GM21423 (cell line): Measurements from ENCODE around the gene ERCC5.

ENCODE experiments used
- ATAC-seq: cut with Tn5 transposase; IDR thresholded peaks from one replicate; pipeline ENCODE4 v1.9.1; 2021; ENCODE audit warnings: mild to moderate bottlenecking, moderate library complexity; ENCODE audit not compliant: unreplicated experiment

ERCC5 gene

DNA sequence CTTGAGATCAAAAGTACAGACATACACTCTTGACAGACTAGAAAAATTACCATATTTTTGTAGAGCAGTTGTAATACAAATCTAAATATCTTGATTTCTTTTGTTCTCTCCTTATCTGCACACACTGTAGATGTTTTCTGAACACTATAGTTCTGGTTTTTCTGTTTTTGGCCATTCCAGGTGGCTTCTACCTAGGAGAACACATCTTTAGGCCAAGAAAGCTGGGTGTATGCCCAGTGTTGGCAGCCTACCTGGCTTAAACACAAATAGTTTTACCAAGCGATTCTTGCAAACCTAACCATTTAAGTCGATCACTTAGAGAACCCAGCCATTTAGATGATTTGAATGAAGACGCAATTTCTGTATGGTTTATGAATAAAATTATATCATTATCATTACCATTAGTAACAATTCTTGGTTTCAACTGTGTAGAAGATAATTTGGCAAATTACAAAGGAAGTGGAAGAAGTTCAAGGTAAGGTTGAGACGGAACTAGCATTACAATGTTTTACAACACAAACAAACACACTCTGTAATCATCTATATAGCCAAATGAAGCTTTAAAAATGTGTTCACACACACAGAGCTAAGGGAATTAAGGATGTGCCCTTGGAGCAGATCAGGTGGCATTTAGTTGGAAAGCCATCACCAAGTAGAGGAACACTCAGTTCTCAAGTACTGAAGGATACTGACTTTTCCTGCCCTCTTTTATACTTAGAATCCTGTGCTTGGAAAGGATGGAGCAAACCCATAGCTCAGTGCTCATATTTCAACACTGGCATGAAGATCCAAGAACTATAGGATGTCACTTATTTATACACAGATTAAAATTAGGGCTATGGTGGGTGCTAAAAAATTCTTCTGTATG is 36.2 kb downstream of the ERCC5 start:
- ATAC-seq, result no peak

DNA sequence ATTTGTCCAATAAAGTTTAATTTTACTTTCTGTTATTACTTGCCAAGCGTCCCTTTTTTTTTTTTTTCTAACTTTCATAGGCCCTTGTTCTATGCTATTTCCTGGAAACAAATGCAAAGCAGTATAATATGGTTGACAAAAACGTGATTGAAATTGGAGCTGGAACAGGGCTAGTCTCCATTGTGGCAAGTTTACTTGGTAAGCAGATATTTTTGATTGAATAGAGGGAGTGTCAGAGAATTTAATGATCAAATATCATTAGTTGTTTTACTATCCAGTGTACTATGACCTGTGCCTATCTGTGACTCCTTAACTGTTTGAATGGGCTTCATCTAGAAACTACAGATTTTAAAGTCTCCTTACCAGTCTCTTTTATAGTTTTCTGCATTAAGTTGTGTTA is 46.7 kb downstream of the ERCC5 start:
- no peak for ATAC-seq

DNA sequence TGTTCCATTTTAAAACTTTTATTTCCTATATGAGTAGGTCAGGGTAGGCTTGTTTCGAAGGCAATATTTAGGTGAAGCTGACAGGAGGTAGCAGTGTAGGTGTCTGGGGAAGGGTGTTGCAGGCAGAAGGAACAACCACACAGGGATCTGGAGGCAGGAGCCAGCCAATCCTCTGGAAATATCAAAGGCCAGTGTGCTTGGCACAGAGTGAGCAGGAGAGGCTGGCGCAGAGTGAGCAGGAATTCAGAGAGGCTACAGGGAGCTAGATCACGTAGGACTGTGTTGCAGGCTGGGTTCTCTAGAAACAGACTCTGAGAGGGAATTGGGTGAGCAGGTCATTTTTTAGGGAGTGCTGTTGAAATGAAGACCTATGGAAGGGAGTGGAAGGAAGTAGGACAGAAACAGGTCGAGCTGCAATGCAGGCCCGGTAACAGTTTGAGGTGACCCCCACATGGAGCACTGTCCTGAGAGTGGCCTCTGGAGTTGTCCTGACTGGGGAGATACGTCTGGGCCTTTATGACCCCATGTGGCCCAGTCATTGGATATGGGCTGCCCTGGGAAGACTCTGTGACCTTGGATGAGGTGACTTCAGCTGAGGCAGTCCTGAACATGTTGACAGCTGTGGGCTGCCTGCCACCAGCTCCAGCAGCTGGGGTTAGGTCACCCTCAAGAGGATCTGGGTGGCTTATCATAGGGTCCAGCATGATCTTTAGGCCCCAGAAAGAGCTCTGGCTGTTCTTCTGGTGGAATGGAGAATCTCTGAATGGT is 51.7 kb downstream of the ERCC5 start:
- no peak for ATAC-seq

DNA sequence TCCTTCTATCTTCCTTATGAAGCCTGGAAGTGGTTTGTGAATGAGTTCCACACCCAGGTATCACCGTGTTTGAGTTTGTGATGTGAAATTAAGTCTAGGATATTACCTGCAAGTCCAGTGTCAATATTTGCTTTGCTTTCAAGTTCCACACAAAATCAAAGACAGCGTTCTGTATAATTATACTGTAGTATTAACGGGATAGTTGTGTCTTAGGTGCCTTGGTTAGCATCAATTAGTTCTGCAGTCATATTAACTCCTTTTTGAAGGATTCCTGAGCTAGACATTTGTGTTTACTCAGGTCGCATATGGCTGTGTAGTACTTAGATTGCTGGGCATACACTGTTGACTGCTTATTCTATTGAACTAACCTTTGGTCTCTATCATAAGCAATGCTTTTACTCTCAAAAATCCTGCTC is 54.4 kb downstream of the ERCC5 start:
- no peak for ATAC-seq

DNA sequence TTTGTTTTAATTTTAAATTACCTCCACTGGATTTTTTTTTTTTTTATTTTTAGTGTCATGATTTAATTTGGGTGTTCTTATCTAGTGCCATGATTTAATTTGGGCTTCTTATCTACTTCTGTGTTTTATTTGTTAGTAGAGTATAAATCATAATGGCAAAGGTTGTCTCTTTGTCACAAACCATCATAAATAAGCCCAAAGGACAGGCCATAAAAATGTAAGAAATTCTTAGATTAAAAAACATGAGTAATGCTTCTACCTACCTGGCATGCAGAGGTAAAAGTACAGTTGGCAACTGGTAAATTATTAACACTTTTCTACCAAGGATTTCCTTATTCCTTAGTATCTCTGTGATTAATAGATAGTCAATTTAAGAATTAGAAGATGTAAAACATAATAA is 55.2 kb downstream of the ERCC5 start:
- ATAC-seq, result no peak

DNA sequence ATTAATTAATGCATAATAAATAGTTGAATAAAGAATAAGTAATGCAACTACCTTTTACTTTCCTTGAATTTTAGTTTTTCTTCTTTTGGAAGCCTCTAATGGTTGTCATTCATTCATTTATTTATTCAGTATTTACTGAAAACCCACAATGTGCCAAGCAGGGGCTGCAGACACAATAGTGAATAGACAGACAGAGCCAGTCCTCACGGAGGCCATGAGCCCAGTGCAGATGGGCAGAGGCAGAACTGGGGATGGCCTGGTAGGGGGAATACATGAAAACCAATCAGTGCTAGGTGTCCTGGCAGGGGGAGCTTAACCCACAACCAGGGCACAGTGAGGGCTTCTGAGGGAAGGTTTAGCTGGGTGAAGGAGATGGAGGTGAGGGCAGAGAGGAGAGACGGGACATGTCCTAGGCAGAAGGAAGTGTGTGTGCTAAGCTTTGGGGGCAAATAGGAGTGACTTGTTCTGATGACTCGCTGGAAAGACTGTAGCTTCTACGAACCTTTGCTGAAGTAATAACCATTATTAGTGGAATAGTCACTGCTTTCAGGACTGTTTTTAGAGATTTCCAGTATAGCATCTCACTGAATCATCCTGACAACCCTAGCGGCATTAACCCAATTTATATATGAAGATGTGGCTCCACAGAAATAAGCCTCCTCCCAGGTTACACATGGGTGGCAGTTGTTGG is 55.9 kb downstream of the ERCC5 start:
- ATAC-seq, result no peak

DNA sequence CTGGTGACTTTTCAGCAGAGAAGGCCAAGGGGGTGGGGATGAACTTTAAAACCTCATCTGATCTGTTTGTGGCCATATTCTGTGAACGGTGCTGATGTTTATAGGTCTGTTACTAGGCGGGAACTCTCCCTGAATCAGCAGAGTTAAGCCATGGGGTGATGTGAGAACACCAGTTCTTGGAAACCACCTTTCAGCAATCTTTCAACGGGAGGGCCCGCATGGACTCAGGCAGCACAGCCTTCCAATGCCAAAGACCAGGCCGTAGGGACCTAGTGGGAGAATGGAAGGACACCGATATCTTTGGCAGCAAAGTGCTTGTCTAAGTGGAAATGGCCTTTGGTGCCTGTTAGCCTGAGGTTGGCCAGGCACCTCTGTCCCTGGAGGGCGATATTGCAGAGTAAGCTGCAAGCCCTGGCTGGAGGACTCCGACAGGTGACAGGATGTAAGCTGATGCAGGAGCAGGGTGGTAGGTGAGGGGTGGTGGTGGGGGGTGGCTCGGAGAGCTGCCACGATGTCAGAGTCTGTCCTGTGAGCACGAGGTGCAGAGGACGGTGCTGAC is 57.0 kb downstream of the ERCC5 start:
- ATAC-seq, result no peak

DNA sequence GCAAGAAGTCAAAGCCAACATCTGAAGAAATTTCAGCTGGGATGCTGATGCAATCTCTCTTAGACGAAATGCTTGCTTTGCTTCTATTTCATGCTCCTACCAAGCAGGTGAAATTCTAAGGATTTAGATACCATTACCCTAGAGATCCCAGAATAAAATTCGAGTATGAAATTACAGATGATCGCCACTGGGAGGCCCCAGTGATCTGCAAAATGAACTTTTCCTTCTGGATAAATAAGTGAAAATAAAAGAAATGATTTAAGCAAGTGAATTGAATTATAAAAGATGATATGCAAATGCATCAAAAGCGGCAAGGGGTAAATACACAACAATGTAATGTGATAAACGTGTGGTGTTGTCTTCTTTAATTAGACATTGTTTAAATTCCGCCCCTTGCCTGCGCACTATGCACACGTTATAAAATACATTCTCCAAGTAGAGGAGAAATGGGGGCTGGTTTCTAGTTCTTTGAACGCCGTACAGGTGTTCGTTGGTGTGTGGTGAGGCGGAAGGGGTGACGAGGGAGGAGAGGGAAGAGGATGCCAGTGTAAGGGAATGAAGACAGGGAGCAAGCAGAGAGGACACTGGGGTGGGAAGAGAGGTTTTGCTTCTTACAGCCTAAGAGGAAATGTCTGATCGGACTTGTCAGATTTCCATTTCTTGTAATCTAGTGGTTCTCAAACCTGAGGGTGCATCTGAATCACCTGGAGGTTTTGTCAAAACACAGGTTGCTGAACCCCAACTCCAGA is 58.0 kb downstream of the ERCC5 start:
- no peak for ATAC-seq

DNA sequence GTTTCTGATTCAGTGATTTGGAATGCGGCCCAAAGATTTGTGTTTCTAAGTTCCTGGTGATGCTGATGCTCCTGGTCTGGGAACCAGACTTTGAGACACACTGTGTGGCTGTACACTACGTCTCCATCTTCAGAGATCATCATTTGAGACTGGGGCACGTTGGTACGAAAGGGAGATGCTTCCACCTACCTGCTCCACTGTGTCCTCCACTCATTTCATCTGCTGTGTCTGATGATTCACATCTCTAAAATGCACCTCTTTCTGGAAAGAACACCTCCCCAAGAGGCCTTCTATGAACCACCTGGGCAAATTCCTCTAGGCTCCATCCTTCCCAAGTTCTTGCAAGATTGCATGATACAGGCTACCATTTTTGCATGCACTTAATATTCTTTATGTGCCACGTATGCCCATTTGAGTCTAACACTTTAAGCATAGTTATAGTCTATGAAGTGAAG is 58.6 kb downstream of the ERCC5 start:
- ATAC-seq, result no peak

DNA sequence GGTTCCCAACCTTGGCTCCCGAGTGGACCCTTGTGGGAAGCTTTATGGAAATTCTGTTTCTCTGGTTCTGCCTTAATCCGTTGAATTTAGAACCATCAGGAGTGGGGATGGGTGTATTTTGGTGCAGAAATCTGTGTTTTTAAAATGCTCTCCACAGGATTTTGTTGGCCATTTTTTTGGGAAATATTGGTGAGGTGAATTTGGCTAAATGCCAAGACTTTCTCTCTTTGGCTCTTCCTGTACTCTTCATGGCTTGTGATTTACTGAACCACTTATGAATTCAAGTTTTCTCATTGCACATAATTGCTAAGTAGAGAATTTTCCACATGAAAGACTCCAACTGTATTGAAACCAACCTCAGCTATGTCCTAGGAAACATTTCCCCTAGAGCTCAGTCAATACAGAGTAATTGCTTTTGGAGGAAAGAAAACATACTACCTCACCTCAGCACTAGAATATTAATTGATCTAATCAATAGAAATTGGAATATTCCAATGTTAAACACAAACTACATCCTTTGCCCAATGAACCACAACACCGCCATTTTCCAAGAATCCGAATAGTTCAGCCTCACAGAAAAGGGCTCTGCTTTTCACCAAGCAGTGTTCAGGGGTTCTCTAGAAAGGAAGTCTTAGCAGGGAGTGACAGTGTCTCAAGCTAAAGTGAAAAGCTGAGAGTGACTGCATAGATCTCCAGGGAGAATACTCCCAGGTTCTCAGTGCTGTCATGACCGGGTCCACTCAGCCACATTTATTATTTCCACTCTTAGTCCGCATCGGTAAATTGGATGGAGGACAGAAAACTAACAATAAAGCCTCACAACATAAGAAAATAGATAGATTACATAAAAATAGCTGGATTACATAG is 60.3 kb downstream of the ERCC5 start:
- ATAC-seq, result no peak

DNA sequence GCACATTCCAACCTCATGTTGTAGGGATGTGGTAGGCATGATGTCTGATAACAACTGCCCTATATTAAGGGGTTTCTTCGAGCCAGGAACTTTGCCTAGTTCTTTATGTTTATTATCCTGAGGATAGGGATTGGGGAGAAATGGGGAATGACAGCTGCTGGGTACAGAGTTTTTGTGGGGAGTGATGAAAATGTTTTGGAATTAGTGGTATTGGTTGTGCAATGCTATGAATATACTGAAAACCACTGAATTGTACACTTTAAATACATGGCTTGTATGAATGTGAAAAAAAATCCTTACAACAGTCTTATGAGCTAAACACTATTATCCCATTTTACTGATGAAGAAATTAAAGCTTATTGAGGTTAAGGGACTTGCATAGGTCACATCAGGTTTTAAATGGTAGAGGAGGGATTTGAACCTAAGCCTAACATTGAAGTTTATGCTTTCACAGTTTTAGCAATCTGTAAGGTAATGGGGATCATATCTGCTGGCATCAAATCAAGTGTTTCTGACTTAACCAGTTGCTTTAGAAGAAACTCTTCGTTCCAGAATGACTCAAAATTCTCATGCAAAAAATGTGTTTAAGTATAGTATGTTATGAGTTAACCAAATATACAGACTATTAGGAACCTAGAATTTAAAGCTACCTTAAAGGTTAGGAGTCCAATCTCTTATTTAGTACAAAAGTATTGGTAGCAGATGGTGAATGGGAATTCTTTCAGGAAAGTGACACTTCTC is 61.4 kb downstream of the ERCC5 start:
- peak; percentile 56 for ATAC-seq

DNA sequence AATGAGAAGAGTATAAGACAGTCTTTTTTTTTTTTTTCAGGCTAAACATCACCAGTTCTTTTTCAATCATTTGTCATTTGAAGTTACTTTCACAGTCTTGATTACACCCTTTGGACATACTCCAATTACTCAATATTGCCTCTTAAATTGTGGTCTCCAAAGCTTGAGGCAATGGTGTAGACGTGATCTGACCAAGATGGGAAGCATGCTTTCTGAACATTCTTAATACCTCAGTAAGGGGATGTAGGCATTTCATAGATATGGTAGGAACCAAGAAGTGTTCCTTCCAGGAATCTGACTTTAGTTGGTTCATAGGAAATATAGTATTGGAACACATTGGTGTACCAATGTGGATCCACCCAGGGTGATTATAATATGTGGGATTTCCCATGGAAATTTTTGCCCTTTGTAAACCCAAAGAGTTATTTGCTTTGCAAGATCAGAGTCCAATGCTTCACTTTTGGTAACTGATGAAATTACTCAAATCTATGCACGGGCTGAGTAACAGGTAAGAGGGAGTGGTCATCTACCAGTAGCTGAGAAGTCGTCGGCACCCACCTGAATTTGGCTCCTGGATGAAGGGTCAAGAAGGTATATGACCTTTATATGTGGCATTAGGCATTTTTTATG is 62.2 kb downstream of the ERCC5 start:
- ATAC-seq, result no peak

DNA sequence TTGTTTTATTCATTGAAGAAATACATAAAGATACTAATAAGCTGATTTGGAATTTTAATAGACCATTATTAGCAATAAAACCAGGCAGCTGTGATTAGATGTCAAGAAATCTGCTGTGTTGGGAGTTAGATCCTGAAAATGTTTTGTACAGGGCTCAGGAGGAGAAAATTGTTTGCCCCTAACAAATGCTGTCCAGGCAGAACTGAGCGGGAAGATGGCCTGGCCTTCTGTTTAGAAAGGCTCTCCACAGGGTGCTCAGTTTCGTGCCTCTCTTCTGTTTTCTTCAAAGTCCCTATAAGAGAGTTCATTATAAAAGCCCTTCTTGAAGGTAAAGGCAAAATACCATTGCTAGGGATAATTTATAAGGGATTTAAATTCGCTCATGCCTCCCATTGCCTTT is 64.1 kb downstream of the ERCC5 start:
- ATAC-seq, result no peak

DNA sequence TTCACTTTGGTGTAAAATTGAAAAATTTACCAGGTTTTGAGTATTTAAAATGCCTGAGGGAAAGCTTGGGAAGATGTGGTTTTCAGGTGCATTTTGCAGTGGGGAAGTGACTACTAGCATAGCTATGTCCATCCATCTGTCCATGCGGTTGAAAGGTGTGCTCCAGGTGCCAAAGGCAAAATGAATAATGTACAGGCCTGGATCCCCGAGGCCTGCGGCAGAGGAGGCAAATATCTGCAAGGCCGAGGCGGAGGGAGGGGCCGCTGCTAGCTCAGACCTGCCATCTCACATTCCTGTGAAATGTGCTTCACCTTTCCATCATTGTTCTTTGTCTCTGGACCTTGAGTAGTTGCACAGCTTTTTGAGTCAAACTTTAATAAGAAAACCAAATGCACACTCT is 65.5 kb downstream of the ERCC5 start:
- no peak for ATAC-seq

DNA sequence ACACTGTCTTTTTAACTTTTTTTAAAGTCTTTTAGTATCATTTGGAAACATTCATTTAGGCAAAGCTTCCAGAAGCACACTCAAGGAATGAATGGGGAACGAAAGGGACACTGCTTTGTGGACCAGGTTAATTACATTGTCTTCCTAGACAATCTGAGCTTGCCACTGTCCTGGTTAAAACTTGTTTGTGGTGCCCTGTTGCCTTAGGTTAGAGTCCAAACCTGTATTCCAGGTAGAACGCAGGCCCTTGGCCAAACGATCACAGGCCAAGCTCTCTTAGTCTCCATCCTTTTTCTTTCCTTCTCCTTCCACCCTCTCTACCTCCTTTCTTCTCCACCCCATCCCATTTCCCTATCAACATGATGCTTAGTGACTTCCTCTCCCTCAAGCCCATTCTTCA is 66.8 kb downstream of the ERCC5 start:
- no peak for ATAC-seq

DNA sequence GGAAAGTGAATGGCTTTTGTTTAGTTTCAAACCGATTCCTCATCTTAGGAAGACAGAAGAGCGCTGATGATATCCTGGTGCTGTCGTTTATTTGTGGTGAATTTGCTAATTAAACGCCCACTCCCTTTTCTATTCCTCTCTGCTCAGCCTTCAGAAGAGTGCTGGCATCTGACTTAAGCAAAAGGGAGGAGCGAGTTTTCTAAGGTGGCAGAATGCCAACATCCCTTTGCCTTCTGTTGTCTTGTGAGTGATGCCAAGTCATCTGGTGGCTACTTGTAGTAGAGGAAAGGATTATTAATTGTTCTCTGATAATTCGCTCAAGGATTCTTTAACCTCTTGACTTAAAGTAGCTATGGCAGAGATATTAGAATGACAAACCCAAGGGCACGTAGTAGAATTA is 68.1 kb downstream of the ERCC5 start:
- no peak for ATAC-seq

DNA sequence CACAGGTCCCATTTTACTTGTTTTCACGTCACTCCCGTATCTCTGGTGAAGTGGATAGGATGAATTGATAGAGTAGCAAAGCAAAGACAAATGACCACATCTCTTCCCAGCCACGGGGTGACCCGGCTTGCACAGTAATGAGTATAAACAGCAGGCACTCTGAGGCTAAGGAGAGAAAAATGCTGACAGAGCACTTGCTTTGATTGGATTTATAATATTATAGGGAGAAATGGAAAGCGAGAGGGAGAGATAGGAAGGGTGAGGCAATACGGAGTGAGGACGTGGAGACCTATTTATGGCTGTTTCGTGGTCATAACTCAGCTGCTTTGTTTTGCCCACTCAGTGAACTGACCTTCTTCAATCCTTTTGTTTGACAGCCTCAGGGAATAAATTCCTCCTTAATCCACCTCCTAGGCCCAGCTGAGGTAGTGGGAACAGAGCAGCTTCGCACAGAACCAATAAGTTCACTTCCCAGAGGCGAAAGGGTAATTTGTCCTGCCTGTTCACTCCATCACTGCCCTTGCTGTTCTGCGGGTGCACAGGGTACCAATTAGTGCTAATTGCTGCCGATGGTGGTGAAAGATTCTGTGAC is 68.6 kb downstream of the ERCC5 start:
- ATAC-seq, result no peak

DNA sequence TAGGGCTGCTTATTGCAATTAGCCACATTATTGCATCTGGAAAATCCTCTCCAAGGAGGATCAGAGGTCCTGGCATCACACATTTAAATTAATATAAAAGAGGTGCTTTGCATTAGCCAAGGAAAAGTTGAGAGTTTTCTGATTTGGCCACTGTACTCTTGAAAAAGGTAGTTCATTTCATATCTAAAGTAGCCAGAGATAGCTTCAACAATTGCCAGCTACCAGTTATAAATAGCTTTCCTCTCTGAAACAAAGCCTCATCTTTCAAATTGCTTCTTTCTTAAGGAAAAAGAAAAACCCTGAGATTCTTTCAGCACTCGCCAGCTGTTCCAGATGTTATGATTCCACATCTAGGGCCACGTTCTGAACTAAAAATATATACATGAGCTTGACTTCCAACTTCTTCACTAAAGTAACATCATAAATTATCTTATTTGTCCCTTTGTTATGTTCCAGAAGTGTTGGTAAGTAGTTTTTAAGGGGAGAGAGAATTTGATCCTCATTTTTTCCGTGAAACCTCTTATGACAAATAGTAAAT is 69.6 kb downstream of the ERCC5 start:
- no peak for ATAC-seq
